ENCODE measurements around the gene ZNF282. TPM values are rescaled to one million over a fixed set of nuclear protein-coding genes. Genes with fewer than 3 reads are reported as not detected.
A peak's percentile ranks its signal among the peaks of the same experiment; 100 is the strongest.

ZNF282 gene
- 64.6 and 106 TPM in 2 replicates for total RNA-seq (2011; cell fraction: chromatin; rRNA removed; ENCODE audit: low replicate concordance)
- total RNA-seq (2011; cell fraction: nucleolus; rRNA removed), result 55.3 and 74.2 TPM in 2 replicates
- 39.4 and 48.6 TPM in 2 replicates for total RNA-seq (2011; cell fraction: nucleoplasm; rRNA removed)
- total RNA-seq (2014; rRNA removed), result 32.7 and 38.1 TPM in 2 replicates
- 11.2 and 13.2 TPM in 2 replicates for total RNA-seq (2014; rRNA removed; fragmentation: Illumina TruSeq; extraction: Trizol)
- total RNA-seq (2015; rRNA removed; fragmentation: Illumina TruSeq; extraction: Trizol), result 19.0 and 20.0 TPM in 2 replicates
- 54.6 and 58.6 TPM in 2 replicates for total RNA-seq (2021)
- polyA plus RNA-seq (2011; rRNA removed), result 13.2 and 23.4 TPM in 2 replicates
- 19.3 and 29.6 TPM in 2 replicates for polyA plus RNA-seq (2011; cell fraction: cytosol; rRNA removed)
- polyA plus RNA-seq (2011; cell fraction: nucleus; rRNA removed), result 33.7 and 56.0 TPM in 2 replicates
- polyA plus RNA-seq (2012), result 27.1 and 39.5 TPM in 2 replicates
- polyA plus RNA-seq (2014; fragmentation: Illumina TruSeq; extraction: Trizol), result 17.4 and 25.2 TPM in 2 replicates
- 1 to 10 TPM in 1 of 2 experiments, under 1 TPM in 1; 0.76 to 1.3 TPM for polyA plus RNA-seq (2014; fragmentation: Nextera tagmentation; extraction: Ambion mirVana)
- polyA plus RNA-seq (2014; rRNA removed), result 25.5 and 37.8 TPM in 2 replicates
- polyA minus RNA-seq (2011; rRNA and poly(A)+ RNA removed), result 18.7 and 25.1 TPM in 2 replicates
- polyA minus RNA-seq (2011; cell fraction: cytosol; rRNA and poly(A)+ RNA removed), result 23.8 and 33.7 TPM in 2 replicates
- polyA minus RNA-seq (2011; cell fraction: nucleus; rRNA and poly(A)+ RNA removed), result 27.5 and 33.3 TPM in 2 replicates
- Bru-seq, nascent RNA, result percentile 89 among the genes with signal in this experiment
- BruChase-seq, experiment 1, labeled RNA remaining after a 2-hour chase, result percentile 86 among the genes with signal in this experiment
- BruChase-seq, experiment 2, labeled RNA remaining after a 6-hour chase, result percentile 83 among the genes with signal in this experiment
- long read RNA-seq, experiment 1, transcript ZNF282-204 (8 exons, 3,722 nt), result major isoform, 5 of 71 reads
- long read RNA-seq, experiment 1, partial matches to known transcripts, result 9 of 71 reads
- long read RNA-seq, experiment 1, other reads (novel, unspliced or antisense), result 55 of 71 reads
- long read RNA-seq, experiment 2, transcript ZNF282-204 (8 exons, 3,722 nt), result major isoform, 24 of 107 reads
- long read RNA-seq, experiment 2, partial matches to known transcripts, result 11 of 107 reads
- long read RNA-seq, experiment 2, other reads (novel, unspliced or antisense), result 71 of 107 reads
- long read RNA-seq, experiment 3, partial matches to known transcripts, result 0 of 6 reads
- long read RNA-seq, experiment 3, other reads (novel, unspliced or antisense), result 6 of 6 reads

DNA sequence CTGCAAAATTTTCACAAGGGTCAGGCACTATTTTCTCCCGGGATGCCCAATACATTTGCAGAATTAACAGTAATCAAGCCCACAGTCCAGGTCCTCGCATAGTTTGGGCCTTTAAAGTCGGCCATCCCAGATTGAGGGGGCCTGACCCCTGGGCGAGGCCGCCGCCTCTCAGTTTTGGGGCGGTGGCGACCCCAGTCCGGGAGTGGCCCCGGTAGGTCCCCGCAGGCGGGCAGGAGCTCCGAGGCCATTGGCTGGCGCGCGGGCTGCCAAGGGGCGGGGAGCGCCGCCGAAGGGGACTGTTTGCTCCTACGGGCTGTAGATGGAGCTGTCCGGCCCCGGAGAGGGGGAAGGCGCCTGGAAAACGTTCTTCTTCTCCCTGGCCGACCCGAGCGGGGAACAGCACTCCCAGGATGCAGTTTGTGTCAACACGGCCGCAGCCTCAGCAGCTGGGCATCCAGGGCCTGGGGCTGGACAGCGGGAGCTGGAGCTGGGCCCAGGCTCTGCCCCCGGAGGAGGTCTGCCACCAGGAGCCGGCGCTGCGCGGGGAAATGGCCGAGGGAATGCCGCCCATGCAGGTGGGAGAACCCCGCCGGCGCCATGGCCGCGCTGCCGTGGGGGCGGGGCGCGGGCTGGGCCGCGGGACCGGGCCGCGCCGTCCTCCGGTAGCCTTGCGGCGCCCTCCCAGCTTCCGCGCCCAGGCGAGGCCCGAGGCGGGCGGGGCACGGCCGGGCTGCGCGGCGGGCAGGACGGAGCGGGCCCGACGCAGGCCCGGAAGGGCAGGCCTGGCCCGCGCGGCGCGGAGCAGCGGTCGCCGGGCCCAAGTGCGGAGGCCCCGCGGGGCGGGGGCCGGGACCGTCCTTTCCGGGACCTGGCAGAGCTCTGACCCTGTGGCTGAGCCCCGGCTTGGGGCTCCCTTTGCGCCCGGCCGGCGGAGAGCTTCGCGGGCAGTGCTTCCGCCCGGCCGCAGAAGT lies at the start of gene ZNF282:
ZNF282 (plus strand) TSS at position 367 of the 971 bp plus-strand sequence; CDS start at position 411, 44 bp downstream.
- POLR2A ChIA-PET, result interaction anchor here (0.5 to 2.7 kb wide), 19 partner anchors 9 to 1585 kb away, joined by 3 to 18 read pairs (median 4); partner anchors contain the start of gene ZNF398
- Histone ChIP-seq H3K4me1 (replicated peaks in 1 of 2; ENCODE audit: control insufficient read depth in 2 of 2, insufficient read depth in 2 of 2, low read length in 2 of 2) (peaks cover 14 to 31% of the 10 kb centered on the region in 2 experiments; a peak in 4 of 5 replicates), H3K9me3 (replicated peaks; ENCODE audit: control insufficient read depth, insufficient read depth, low read depth, low read length) (no peaks in the 10 kb centered on the region), H3K79me2 (ENCODE audit: control insufficient read depth, insufficient read depth, low read length) (peaks cover 47% of the 10 kb centered on the region), H3K9ac (ENCODE audit: insufficient read depth in 1 of 2, low read depth in 2 of 2, low read length in 2 of 2) (peak within 1 kb of the TSS; percentile 89 to 99), H2AFZ (ENCODE audit: low read depth, low read length) (peak within 1 kb of the TSS; percentile 97), H3K27me3 (ENCODE audit: control insufficient read depth in 2 of 2, insufficient read depth in 2 of 2, low read length in 2 of 2) (no peaks in the 10 kb centered on the region), H3K9me1 (ENCODE audit: control insufficient read depth, insufficient read depth, low read length) (no peaks in the 10 kb centered on the region), H3K4me2 (ENCODE audit: insufficient read depth, low read length) (peak within 1 kb of the TSS; percentile 93), H3K36me3 (ENCODE audit: control insufficient read depth, insufficient read depth, low read length) (peaks cover 35% of the 10 kb centered on the region), H3K4me3 (peak within 1 kb of the TSS; percentile 99), H4K20me1 (replicated peaks; ENCODE audit: control insufficient read depth, insufficient read depth, low read length) (peaks cover 6% of the 10 kb centered on the region; the same call in 1 of the 2 replicates), H3K27ac (ENCODE audit: extremely low read depth, low read depth, low read length) (peak within 1 kb of the TSS; percentile 88)
- CTCF ChIA-PET (ENCODE audit: low intra/inter-chr PET ratio), result interaction anchor here (0.6 to 1.2 kb wide), 2 partner anchors 18 to 546 kb away, joined by 3 to 4 read pairs; no protein-coding TSS in a partner anchor
- no TSS peak for BruUV-seq (replicated peaks)
- DNase-seq (ENCODE audit: extremely low read depth in 1 of 4, low spot score in 3 of 4) (peak; percentile 95 to 98 (median 98)), ATAC-seq (peak; percentile 97), FAIRE-seq (peak; percentile 86)
- 2% methylated on average over 94 of the region's 97 CpGs for WGBS (ENCODE audit: insufficient coverage, low coverage, missing lambda C conversion rate)
- in situ Hi-C loops (cut with MboI) (no loop called here), intact Hi-C loops (cut with micrococcal nuclease) (loop anchor here (5.0 kb wide), 4 partner anchors 68 to 302 kb away; partner anchors contain the start of genes ZNF425, ZNF746 and ZNF786)
- TF ChIP-seq ZNF282 (CRISPR knock-in tag; IDR thresholded peaks at IDR 0.05) (peak; percentile 79; the same call in 1 of the 2 replicates), ZNF217 (CRISPR knock-in tag; IDR thresholded peaks at IDR 0.05) (no peak), MAZ (CRISPR knock-in tag; conservative IDR thresholded peaks at IDR 0.05 in 1 of 2, IDR thresholded peaks at IDR 0.05 in 1 of 2) (peak; percentile 94 to 96), FOXJ2 (tag; IDR thresholded peaks at IDR 0.05) (0 out of 2 replicates have a peak, but pooled peaks have one; percentile 24), RBM15 (IDR thresholded peaks at IDR 0.05; ENCODE audit: insufficient read depth, low read length) (no peak), NFE2L1 (tag; IDR thresholded peaks at IDR 0.05; ENCODE audit: borderline replicate concordance, low read depth) (no peak), SIN3B (IDR thresholded peaks at IDR 0.05; ENCODE audit: low read depth) (peak; percentile 89), NEUROD1 (IDR thresholded peaks at IDR 0.05; ENCODE audit: borderline replicate concordance, low read depth, low read length, partially characterized antibody) (peak; percentile 82), SMAD3 (CRISPR knock-in tag; conservative IDR thresholded peaks at IDR 0.05) (0 out of 2 replicates have a peak, but pooled peaks have one; percentile 35), RFX7 (CRISPR knock-in tag; IDR thresholded peaks at IDR 0.05) (no peak), NBN (IDR thresholded peaks at IDR 0.05; ENCODE audit: low read depth) (peak; percentile 49; the same call in 1 of the 2 replicates)
